ENCODE results near the gene RNF207. TPM values are rescaled to one million over a fixed set of nuclear protein-coding genes. Genes with fewer than 3 reads are reported as not detected.

Gene RNF207
- total RNA-seq, 4 donors from 2014 or later: 10.8 to 43.2 (median 20.2) TPM

DNA sequence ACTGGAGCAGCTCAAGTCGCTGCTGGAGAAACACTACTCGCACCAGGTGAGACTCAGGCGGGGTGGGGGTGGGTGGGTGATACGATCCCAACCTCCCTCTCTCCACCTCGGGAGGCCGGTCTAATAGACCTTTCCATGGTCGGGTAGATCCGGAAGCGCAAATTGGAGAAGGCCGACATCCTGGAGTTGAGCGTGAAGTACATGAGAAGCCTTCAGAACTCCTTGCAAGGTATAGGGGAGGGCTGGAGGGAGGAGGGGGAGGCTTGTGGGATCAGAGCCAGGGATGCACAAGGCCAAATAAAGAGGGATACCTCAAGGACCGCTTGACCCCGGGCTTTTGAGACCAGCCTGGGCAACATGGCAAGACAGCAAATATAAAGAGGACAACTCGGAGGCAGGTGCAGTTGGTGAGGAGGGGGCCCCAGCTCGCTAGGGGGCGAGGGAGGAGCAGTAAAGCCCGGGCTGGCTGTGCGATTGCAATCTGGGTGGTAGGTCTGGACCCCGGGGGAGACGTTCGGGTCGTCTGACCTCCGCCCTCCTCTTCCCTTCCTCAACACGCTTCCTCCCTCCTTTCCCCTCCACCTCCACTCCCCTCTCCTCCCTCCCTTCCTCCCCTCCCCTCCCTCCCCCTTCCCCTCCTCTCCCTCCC, 38.6 kb downstream of the RNF207 start:
- WGBS: 3% methylated on average over 21 of the region's 24 CpGs
- intact Hi-C loops (cut with DNase I): loop anchor here (2.0 kb wide), 2 partner anchors 38 to 192 kb away; partner anchors contain the start of gene RNF207
- TF ChIP-seq, protein P1, sequence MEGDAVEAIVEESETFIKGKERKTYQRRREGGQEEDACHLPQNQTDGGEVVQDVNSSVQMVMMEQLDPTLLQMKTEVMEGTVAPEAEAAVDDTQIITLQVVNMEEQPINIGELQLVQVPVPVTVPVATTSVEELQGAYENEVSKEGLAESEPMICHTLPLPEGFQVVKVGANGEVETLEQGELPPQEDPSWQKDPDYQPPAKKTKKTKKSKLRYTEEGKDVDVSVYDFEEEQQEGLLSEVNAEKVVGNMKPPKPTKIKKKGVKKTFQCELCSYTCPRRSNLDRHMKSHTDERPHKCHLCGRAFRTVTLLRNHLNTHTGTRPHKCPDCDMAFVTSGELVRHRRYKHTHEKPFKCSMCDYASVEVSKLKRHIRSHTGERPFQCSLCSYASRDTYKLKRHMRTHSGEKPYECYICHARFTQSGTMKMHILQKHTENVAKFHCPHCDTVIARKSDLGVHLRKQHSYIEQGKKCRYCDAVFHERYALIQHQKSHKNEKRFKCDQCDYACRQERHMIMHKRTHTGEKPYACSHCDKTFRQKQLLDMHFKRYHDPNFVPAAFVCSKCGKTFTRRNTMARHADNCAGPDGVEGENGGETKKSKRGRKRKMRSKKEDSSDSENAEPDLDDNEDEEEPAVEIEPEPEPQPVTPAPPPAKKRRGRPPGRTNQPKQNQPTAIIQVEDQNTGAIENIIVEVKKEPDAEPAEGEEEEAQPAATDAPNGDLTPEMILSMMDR (IDR thresholded peaks at IDR 0.05): no peak
- TF ChIP-seq POLR2AphosphoS5 (IDR thresholded peaks at IDR 0.05) (no peak), EP300 (IDR thresholded peaks at IDR 0.05) (no peak), POLR2A (IDR thresholded peaks at IDR 0.05; ENCODE audit: low read depth) (no peak)

DNA sequence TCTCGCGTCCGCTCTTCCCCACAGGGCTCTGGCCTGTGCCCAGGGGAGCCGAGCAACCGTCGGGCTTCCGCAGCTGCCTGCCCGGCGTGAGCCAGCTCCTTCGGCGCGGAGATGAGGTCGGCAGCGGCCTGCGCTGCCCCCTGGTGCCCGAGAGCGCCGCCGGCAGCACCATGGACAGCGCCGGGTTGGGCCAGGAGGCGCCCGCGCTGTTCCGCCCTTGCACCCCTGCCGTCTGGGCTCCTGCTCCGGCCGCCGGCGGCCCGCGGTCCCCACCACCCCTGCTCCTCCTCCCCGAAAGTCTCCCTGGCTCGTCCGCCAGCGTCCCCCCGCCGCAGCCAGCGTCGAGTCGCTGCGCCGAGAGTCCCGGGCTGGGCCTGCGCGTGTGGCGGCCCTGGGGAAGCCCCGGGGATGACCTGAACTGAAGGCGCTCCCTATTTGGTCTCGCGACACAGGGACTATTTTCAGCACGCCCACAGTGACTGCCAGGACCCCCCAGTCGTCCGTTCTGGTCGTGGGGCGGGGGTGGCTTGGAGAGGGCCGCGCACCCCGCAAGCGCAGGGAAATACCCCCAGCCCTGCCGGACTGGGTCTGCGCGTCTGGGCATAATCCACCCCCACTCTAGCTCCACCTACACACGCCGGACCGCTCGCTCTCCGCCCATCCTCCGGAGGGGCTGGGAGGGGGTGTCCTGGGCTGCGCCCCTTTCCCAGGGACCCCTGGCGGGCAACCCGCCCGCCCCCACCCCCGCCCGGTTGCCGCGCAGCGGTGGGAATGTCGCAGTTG, 39.4 kb downstream of the RNF207 start:
- Histone ChIP-seq H3K9me3 (no peaks in the 10 kb centered on the region), H3K4me1 (peaks cover 30 to 65% (median 47%) of the 10 kb centered on the region in 4 donors), H3K4me3 (peak overlapping the region in 1 of 4 donors; percentile 5), H3K27ac (replicated peaks in 1 of 4) (no peak overlapping the region), H3K27me3 (peaks cover 26 to 100% (median 68%) of the 10 kb centered on the region in 4 donors), H3K36me3 (no peaks in the 10 kb centered on the region)
- TF ChIP-seq EP300 (IDR thresholded peaks at IDR 0.05) (no peak), POLR2AphosphoS5 (IDR thresholded peaks at IDR 0.05) (peak in 1 of 2 donors; percentile 43)
- TF ChIP-seq, protein P1 (IDR thresholded peaks at IDR 0.05): peak; percentile 83 to 88 (median 84)
- 1% methylated on average over 14 of the region's 79 CpGs for WGBS
- DNase-seq (ENCODE audit: extremely low spot score): no peak
- intact Hi-C loops (cut with DNase I): loop anchor here (2.0 kb wide), 2 partner anchors 38 to 192 kb away; partner anchors contain the start of gene RNF207

More for the DNA sequence above, 38.6 kb downstream of the RNF207 start:
- no peak overlapping the region for H3K4me3 ChIP-seq
- H3K36me3 ChIP-seq: no peaks in the 10 kb centered on the region
- H3K9me3 ChIP-seq: no peaks in the 10 kb centered on the region
- H3K27ac ChIP-seq (replicated peaks in 1 of 4): no peak overlapping the region
- H3K4me1 ChIP-seq: peaks cover 26 to 57% (median 46%) of the 10 kb centered on the region in 4 donors
- no peak for DNase-seq (ENCODE audit: extremely low spot score)
- peaks cover 26 to 99% (median 69%) of the 10 kb centered on the region in 4 donors for H3K27me3 ChIP-seq

DNA sequence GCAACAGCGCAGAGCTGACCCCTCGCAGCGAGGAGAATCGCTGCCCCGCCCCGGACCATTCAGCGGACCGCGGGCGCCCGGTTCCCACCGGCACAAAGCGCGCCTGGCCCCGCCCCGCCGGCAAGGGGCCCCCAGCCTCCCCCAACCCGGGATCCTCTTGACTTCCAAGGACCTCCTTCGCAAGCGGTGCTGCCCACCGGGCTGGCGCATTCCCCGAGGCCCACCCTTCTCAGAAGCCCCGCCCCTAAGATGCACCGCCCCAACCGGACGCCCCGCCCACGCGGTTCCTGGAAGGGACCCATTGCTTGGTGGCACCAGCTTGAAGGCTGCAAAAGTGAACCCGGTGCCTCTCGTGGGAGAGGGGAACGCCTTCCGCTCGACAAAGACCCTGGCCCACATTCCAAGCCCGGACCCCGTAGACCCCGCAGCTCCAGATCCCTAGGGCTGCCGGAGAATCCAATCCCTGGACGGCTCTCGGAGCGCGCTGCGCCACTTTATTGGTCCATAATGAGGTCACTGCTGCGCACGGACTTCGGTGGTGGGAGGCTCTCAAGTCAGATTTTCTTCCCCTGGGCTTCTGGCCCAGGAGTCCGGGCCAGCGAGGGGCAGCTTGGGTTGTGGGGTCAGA, 40.1 kb downstream of the RNF207 start:
- TF ChIP-seq EP300 (IDR thresholded peaks at IDR 0.05): no peak
- TF ChIP-seq, protein P1 (IDR thresholded peaks at IDR 0.05): no peak
- TF ChIP-seq POLR2AphosphoS5 (IDR thresholded peaks at IDR 0.05): no peak
- no peak for TF ChIP-seq POLR2A (IDR thresholded peaks at IDR 0.05; ENCODE audit: low read depth)
- intact Hi-C loops (cut with DNase I): loop anchor here (2.0 kb wide), 4 partner anchors 39 to 193 kb away; partner anchors contain the start of gene RNF207
- Histone ChIP-seq H3K4me3 (peak overlapping the region in 1 of 4 donors; percentile 5), H3K36me3 (no peaks in the 10 kb centered on the region), H3K27ac (replicated peaks in 1 of 4) (no peak overlapping the region), H3K4me1 (peaks cover 30 to 65% (median 47%) of the 10 kb centered on the region in 4 donors), H3K27me3 (peaks cover 26 to 100% (median 65%) of the 10 kb centered on the region in 4 donors), H3K9me3 (no peaks in the 10 kb centered on the region)
- WGBS: no CpG with 5 or more reads among the region's 49 CpGs
- no peak for DNase-seq (ENCODE audit: extremely low spot score)

DNA sequence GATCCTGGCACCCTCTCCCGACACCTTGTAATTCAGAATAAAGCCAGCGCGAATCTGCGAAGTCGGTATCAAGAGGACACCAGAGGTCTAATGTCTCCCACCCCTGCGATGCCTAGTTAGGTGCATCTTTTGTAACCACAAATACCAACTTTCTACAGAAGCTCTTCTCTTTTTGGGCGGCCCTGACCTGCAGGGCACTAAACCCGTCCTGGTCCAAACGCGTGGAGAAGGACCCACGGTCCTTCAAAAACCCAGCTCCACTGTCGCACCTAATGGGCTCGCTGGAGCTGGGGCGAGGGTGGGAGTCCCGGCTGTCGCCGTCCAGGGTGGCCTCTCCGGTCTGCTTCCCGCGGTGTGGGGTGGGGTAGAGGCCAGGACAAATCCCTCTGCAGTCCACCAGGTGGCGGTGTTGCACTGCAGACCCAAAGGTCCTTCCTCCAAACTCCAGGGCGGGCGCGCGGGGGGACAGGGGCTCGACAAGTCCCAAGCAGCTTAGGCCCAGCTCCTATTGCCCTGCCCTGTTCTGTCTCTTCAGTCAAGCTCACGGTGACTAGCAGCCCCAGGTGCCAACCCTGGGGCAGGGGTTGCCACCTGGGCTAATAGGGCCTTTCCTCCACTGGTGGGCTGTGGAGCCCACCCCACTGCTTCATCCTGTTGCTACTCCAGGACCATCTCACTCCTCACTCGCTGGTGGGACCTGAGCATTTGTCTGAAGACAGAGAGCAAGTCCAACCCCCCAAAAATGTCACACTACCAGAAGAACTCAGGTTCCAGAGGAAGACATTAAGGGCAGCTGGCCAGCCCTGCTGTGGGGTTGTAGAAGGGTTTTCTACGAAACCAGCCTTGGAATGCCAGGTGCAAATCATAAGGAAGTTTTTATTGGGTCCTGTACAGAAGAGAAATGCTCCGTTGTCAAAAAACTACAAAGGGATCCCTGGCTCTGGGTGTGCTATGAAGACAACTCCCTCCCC, 40.9 kb downstream of the RNF207 start:
- H3K9me3 ChIP-seq: no peaks in the 10 kb centered on the region
- H3K4me1 ChIP-seq: peaks cover 25 to 58% (median 42%) of the 10 kb centered on the region in 4 donors
- DNase-seq (ENCODE audit: extremely low spot score): no peak
- H3K4me3 ChIP-seq: no peak overlapping the region
- TF ChIP-seq POLR2AphosphoS5 (IDR thresholded peaks at IDR 0.05) (no peak), POLR2A (IDR thresholded peaks at IDR 0.05; ENCODE audit: low read depth) (no peak), EP300 (IDR thresholded peaks at IDR 0.05) (no peak)
- TF ChIP-seq, protein P1 (IDR thresholded peaks at IDR 0.05): peak in 2 of 3 experiments; percentile 93 to 97
- no peak overlapping the region for H3K27ac ChIP-seq (replicated peaks in 1 of 4)
- WGBS: 12% methylated on average over 23 of the region's 30 CpGs
- intact Hi-C loops (cut with DNase I): loop anchor here (2.0 kb wide), 2 partner anchors 96 to 158 kb away; no protein-coding TSS in a partner anchor
- H3K27me3 ChIP-seq: peaks cover 20 to 100% (median 57%) of the 10 kb centered on the region in 4 donors
- no peaks in the 10 kb centered on the region for H3K36me3 ChIP-seq

Data from esophagus muscularis mucosa (tissue), 4 donors.